Activated T-cell treated with anti-CD3 and anti-CD28 coated beads for 4 hours (primary cell): ENCODE measurements around the gene MIER3.

Experiments
- DNase-seq: peaks from one replicate; pipeline ENCODE4 v3.0.0-alpha.2; 2020

MIER3 gene

GRCh38 chr5:56893251-56893951 lies 58.5 kb downstream of the MIER3 start:
- DNase-seq: no peak

GRCh38 chr5:56881571-56881970 lies 70.4 kb downstream of the MIER3 start:
- DNase-seq: no peak

- DNase-seq: no peak
Observed at GRCh38 chr5:56876327-56876726, 75.6 kb downstream of the MIER3 start.

GRCh38 chr5:56873056-56873455 lies 78.9 kb downstream of the MIER3 start:
- DNase-seq: no peak

GRCh38 chr5:56871777-56872176 lies 80.1 kb downstream of the MIER3 start:
- DNase-seq: no peak
